Stimulated activated CD8-positive, alpha-beta memory T cell treated with anti-CD3 and anti-CD28 coated beads, Interleukin-12 subunit alpha, Interleukin-12 subunit beta, amount 100 ng/mL, for 24 hours (primary cell): Measurements from ENCODE around the gene TSPAN4.
A peak's percentile ranks its signal among the peaks of the same experiment; 100 is the strongest.

Experiments used
- DNase-seq: peaks from one replicate; pipeline ENCODE4 v3.0.0-alpha.2; 2020; ENCODE audit errors: extremely low read depth

TSPAN4 gene

DNA sequence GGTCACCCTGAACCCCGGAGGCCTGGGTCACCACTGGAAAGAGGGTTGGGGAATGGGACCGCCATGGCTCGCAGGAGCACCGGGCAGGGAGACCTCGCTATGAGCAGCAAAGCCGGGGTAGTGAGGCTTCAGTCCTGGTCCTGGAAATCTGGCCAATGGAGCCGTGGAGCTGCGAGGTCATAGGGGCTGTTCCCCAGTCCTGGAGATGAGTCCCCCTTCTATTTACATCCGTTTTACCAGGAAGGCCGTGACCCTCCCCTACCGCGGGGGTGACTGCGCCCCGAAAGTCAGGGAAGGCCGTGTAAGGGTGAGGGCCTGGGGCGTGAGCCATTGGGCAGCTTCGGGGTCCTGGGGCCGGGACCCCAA, 38.1 kb upstream of the TSPAN4 start:
- no peak for DNase-seq

DNA sequence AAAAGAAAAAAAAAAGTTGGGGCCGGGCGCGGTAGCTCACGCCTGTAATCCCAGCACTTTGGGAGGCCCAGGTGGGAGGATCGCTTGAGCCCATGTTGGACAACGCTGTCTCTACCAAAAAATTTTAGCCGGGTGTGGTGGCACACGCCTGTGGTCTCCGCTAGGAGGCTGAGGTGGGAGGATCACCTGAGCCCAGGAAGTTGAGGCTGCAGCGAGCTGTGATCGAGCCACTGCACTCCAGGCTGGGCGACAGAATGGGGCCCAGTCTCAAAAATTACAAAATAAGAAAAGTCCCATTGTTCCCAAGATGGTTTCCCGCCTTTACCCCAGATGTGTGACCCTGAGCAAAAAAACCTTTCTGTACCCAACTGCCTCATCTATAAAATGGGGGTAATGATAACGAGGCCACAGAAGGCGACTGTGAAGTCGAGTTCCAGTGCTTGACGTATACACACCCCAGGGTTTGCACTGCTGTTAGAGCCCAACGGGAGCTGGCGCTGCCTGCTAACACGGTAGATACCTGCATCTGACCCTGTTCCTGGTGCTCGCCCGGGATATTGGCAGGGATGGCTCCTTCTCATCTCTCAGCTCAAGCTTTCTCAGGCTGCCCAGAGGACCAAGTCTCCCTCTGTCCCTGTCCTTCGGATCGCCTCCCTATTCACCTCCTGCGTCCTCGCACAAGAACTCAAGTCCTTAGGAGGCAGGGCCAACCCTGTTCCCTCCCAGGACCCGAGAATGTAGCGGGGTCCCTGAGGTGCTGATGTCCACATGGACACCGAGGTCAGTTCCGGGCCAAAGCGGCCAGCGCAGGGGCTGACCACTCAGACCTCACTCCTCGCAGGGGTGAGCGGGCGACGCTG, 34.0 kb upstream of the TSPAN4 start:
- DNase-seq: no peak

DNA sequence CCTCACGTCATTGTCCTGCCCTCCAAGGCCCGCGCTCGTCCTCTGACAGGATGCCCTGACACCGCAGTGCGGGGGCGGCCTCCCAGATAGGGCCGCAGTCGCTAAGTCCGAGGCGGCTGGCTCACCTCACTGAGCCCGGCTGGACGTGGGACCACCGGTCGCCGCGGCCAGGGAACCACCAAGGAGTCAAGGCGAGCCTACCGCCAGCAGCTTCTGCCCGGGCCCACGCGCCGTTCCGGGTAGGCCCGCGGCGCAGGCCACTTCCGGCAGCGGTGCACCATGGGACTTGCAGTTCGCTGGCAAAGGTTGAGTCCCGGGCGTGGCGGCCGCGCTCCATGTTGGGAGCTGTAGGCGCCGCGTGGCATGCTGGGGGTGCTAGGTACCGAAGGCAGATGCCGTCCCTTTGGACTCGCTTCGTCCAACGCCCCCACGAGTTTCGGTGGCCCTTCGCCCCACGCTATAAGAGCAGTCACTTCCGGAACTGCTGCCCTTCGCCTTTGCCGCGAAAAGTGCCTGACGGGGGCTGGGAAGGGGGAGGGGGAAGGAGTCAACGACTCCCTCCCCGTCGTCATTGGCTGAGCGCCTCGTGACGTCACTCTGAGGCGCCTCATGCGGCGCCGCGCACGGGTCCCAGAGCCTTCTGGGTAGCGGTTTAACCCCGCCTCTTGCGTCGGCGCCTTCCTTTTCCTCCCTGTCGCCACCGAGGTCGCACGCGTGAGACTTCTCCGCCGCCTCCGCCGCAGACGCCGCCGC, 33.2 kb upstream of the TSPAN4 start, which contains the start of gene RPLP2:
TSS of gene RPLP2 (plus strand) at position 681 of the 753 bp plus-strand sequence. CDS start 268 bp downstream, outside the sequence.
- peak; percentile 95 for DNase-seq

DNA sequence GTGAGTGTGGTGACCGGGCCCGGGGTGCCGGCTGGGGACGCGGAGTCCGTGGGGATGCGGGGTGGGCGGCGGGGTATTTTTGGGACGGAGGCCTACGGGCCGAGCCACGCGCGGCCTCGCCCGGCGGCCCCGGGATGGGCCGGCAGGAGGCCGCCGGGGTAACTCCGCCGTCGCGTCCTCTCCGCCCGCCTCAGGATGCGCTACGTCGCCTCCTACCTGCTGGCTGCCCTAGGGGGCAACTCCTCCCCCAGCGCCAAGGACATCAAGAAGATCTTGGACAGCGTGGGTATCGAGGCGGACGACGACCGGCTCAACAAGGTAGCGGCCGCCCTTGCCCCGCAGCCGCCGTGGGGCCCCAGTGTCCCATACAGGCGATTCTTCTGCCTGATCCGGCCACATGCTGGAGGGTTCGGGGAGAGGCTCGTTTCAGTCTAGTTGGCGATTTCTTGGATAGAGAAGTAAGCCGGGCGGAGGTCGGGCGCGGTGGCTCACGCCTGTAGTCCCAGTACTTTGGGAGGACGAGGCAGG, 32.5 kb upstream of the TSPAN4 start:
- no peak for DNase-seq

DNA sequence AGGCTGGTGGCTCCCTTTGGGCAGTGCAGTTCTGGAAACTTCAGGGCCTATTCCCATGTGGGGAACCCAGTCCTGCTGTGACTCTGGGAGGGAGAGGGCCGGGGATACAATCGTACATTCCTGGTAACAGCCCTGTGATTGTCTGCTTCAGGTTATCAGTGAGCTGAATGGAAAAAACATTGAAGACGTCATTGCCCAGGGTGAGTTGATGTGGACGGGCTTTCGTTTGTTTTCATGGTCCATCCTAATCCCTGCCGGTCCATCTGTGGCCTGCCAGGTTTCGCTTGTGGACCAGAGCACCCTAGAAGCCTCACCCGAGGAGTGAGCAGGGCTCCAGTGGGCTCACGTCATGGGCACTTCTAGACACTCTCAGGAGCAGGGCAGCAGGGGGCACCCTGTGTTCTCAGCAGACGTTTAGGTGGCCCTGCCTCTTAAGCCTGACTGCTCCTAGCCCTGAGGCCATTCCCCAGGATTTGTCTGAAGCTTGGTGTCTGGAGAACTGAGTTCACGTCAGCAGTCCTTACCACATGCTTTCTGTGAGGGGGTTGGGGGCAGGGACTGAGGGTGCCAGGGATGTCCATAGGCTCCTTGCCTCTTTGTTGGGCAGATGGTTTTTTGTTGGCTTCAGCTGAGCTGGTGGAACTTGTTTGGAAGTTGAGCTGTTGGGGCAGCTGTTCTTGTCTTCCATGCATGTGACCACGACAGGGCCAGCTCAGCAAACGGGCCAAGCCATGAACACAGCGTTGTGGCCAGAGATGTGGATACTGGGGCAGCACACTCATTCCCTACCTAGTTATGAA, 31.0 kb upstream of the TSPAN4 start:
- no peak for DNase-seq

DNA sequence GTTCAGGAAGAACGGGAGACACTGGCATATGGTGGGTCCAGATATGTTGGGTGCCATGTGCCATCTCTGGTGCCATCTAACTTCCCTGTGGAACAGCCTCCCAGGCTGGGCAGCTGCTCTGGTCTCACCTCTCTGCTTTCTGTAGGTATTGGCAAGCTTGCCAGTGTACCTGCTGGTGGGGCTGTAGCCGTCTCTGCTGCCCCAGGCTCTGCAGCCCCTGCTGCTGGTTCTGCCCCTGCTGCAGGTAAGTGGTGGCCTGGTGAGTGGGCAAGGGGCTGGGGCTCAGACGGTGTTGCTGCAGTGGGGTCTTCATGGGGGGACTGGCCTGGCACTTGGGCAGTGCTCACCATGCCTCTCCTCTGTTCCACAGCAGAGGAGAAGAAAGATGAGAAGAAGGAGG, 30.3 kb upstream of the TSPAN4 start:
- no peak for DNase-seq

DNA sequence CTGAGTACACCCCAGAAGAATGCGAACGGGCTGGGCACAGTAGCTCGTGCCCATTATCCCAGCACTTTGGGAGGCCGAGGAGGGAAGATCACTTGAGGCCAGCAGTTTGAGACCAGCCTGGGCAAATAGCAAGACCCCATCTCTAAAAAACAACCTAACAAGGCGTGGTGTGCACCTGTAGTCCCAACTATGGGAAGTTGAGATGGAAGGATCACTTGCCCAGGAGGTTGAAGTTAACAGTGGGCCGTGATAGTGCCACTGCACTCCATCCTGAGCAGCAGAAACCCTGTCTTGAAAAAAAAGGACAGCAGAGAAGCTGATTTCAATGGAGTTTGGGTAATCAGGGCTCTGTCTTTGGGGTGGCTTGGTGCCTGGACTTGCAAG, 29.6 kb upstream of the TSPAN4 start:
- DNase-seq: no peak

DNA sequence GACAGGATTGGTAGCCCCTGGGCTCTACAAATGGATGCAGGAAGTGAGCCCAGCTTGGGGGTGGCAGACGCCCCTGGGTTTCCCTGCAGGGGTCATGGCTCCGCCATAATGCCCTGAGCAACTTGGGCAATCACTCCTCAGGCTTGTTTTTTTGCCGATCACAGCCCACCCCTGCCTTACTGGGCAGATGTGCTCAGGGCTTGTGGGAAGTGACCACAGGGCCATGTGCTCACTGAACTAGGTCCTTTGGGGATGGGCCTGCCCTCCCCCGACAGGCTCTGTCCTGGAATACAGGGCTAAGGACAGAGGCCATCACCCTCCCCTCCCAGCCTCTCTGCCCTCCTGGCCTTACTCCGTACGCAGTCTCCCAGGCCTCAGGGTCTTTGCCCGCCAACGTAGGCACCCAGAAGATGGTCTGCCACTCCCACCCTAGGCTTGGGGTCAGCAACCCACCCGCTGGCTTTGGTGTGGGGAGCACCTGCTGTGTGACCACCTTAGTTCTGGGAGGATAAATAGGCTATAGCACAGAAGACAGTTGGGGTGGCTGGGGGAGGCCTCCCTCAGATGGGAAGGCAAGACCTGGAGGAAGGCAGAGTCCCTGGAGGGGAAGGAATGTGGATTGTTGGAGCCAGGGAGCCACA, 29.1 kb upstream of the TSPAN4 start:
- no peak for DNase-seq

DNA sequence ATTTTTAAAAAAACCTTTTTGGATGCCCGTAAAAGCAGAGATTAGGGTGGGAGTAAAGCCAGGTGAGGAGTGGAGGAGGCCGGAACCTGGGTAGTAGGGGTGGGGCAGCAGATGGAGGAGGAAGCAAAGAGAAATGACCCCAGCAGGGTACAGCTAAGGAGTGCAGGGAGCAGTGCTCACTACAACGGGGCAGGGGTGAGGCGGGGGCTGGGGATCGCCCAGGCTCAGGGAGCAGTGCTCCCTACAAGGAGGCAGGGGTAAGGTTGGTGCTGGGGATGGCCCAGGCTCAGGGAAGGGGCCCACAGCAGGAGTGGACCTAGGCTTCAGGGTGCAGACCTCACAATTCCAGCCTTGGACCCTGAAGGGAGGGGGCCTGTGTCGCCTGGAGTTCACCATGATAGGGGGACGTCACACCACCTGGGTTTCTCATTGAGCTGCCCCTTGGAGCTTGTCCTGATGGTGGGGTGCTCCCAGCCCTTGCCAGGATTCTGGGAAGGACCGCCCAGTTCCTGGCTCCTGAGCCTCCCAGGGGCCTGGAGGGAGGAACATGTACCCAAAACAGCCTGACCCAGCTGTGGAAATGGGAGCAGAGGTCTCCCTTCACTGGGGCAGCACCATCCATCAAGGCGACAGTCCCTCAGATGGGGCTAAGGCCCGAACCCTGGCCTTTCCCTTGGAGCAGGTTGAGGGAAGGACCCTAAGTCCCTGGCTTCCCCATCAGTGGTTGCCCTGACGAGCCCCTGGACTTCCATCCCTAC, 26.8 kb upstream of the TSPAN4 start:
- DNase-seq: no peak

DNA sequence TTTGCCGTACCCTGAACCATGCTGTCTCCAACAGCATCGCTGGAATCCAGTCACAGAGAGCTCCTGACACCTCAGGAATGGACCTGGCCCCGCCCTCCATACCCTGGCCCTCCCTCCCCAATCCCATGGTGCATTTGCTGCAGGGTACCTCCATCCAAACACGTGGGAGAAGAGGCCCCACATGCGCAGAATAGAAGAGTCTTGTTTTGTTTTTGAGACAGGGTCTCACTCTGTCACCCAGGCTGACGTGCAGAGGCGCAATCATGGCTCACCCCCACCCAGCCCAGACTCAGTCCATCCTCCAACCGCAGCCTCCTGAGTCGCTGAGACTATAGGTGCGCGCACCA, 26.2 kb upstream of the TSPAN4 start:
- DNase-seq: no peak

DNA sequence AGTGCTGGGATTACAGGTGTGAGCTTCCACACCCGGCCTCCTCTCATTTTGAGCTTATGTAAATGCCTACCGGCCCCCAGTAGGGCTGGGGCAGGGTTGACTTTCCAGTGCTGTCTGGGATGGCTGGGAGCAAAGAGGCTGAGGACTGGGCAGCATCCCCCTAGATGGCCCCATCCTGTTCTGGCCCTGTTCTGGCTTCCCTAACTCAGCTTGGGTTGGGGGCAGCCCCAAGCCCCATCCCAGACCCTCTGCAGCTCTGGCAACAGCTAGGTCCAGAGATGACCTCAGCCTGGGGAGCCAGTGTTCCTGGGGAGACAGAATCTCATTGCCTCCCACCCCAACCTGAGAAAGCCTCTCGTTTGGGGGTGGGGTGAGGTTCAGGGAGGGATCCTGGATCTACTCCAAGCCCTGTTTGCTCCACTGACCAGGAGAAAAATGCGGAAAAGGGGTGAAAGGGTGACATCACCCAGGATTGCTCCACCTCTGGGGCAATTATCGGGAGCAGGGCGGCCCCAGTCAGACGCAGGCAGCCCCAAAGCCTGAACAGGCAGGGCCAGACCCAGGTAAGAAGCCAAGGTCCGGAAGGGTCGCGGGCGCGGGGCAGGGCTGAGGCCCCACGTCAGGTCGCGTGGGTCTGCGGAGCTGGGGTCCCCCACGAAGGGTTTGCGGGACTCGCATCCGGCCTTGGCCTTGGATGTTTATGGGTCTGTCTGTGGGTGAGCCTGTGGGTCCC, 24.1 kb upstream of the TSPAN4 start, which contains the start of gene PNPLA2:
TSS of gene PNPLA2 (plus strand) at position 519 of the 733 bp plus-strand sequence. CDS start 805 bp downstream, outside the sequence.
- no peak for DNase-seq

DNA sequence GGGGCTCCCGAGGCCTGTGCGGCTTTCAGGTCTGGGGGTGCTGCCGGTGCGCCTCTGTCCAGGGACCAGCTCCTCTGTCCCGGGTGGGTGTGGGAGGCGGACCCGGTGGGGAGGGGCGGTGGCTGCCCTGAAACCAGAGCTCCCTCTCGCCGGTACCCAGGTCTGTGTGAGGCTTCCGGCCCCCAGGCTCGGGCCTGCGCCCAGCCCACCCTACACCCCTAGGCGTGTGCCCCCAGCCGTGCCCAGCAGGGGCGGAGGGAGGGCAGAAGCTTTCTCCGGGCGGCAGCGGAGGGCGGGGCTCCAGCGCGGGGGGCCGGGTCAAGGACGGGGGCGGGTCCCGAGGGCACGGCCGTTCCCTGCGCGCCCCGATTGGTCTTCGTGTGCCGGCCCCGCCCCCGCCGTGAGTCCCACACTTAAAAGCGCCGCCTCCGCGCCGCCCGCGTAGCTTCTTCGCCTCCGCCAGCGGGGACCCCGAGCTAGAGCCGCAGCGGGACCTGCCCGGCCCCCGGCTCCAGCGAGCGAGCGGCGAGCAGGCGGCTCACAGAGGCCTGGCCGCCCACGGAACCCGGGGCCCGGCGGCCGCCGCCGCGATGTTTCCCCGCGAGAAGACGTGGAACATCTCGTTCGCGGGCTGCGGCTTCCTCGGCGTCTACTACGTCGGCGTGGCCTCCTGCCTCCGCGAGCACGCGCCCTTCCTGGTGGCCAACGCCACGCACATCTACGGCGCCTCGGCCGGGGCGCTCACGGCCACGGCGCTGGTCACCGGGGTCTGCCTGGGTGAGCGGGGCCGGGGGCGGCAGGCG, 23.3 kb upstream of the TSPAN4 start:
- DNase-seq: peak; percentile 79

DNA sequence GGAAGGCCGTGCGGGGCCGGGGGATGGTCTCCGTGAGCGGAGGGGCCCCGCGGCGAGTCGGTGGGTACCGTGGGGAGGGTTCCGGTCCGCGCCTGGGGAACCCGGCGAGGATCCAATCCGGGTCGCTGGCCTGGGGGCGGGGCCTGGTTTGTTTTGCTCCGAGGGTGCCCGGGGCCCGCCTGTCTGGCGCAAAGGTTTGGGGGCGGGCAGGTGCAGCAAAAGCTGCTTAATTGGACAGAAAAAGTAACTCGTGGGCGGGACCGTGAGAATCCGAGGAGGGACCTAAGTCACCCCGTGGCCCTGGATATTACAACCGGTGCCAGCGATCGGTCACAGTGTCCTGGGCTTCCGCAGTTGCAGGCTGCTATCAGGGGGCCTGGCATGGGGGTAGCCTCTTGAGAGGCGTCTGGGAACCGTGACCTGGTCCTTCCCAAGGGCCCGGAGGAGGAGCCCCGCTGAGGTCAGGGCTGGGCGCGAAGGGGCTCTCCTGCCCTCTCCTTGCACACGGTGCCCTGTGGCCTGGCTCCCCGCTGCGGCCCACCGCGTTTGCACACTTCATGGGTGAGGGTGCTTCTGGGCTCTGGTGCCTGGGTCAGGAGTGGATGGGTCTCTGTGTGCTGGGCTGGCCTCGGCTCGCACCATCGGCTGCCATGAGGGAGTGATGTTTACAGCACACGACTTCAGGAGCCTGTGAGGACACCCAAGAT, 22.6 kb upstream of the TSPAN4 start:
- DNase-seq: peak; percentile 88

DNA sequence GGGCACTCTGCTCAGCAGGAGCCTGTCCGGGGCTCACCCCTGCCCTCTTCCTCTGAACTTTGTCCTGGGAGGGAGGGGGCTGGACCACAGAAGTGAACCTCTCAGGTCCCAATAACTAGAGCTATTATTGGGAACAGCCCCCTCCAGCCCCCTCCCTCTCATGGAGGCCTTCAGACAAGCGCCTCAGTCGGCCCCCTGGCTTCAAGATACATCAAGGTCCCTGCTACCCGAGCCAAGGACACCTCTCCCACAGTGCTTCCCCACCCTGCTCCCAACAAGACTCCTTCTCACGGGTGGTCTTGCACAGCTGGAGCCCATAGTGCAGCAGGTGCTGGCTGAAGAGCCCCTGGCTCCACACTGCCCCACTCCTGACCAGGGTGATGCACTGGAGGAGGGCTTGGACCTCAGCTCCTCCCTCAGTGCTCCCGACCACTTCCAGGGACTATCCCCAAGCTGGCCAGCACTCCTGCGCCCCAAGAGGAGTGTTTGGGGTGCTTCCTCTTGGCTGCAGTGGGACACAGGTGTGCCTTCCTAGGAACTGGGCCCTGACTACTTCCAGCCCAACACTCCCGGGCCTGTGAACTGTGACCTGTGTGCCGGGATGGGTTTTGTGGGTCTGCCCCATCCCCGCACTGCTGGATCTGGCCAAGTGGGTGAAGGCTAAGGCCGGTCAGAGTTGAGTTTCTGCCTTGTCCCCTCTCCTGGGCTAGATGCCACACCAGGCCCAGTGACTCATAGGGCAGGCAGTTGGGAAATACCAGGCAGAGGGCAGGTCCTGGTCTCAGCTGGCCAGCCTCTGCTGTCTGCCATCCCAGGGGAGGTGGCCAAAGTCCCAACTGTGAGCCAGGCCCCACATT, 21.8 kb upstream of the TSPAN4 start:
- no peak for DNase-seq

DNA sequence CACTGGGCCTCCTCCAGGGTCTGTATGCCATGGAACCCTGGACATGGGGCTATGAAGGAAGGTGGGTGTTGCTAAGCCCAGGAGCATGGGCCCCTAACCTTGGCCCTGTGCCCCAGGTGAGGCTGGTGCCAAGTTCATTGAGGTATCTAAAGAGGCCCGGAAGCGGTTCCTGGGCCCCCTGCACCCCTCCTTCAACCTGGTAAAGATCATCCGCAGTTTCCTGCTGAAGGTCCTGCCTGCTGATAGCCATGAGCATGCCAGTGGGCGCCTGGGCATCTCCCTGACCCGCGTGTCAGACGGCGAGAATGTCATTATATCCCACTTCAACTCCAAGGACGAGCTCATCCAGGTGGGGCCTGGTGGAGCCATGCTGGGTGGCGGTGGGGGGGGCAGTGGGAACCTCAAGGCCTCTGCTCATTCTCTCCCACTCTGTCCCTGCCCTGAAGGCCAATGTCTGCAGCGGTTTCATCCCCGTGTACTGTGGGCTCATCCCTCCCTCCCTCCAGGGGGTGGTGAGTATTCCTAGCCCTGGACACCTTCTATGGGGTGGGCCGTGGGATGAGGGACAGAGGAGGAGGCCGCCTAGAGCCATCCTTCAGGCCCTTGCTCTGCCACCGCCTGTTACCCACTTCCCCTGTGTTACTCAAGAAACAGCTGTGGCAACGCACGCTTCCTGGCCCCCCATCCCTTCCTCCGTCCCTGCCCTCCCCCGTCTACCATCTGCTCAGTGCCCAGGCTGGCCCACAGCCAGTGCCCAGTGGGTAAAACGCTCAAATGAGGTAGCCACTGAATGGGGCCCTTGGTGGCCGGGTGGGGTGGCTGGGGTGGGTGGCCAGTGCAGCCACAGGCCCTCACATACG, 20.9 kb upstream of the TSPAN4 start:
- DNase-seq: no peak

DNA sequence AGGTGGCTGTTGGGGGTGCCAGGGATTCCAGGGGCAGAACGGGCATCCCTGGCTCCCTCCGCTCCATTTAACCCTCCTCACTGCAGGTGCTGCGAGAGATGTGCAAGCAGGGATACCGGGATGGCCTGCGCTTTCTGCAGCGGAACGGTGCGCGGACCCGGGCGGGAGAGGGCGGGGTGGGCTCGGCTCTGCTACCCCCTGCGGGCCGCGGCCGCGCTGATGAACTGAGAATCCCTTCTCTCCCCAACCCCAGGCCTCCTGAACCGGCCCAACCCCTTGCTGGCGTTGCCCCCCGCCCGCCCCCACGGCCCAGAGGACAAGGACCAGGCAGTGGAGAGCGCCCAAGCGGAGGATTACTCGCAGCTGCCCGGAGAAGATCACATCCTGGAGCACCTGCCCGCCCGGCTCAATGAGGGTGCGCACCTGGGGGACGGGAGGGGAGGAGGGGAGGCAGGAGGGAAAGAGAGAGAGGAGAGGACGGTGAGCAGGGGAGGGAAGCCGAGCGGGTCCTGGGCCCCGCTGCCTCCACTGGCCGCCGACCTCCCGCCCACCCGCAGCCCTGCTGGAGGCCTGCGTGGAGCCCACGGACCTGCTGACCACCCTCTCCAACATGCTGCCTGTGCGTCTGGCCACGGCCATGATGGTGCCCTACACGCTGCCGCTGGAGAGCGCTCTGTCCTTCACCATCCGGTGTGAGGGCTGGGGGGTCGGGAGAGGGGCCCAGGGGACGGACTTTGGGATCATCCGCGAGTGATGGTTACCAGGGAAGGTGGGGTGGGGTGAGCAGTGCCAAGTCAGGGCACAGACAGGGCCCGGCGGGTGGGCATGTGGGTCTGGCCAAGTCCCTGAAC, 19.0 kb upstream of the TSPAN4 start:
- DNase-seq: no peak
